Spleen (tissue), 11 donors: ENCODE measurements around the gene MUC4. TPM values are rescaled to one million over a fixed set of nuclear protein-coding genes. Genes with fewer than 3 reads are reported as not detected.

ENCODE experiments used
- DNase-seq: peaks from one replicate; pipeline ENCODE4 v3.0.0-alpha.2; 2020
- H3K27ac ChIP-seq, 8 donors: fragments of 200-600 bp; sonication (generic) in 7 of 8; 1 replicate in 4 of 8; 2 replicates in 4 of 8; pipeline versions ENCODE4 v1.5.0 to v1.8.0; 2016 to 2021; ENCODE audit warnings: inconsistent platforms in 4 of 8, mild to moderate bottlenecking in 4 of 8, moderate library complexity in 1 of 8
- H3K27me3 ChIP-seq, 7 donors: fragments of 200-600 bp; sonication (generic) in 6 of 7; replicated peaks in 1 of 7; 1 replicate in 4 of 7; 2 replicates in 3 of 7; pipeline versions ENCODE4 v1.5.0 to v1.8.0; 2016 to 2021; ENCODE audit warnings: inconsistent platforms in 3 of 7, mild to moderate bottlenecking in 1 of 7
- H3K36me3 ChIP-seq, 6 donors: fragments of 200-600 bp; sonication (generic) in 5 of 6; 1 replicate in 4 of 6; 2 replicates in 2 of 6; pipeline versions ENCODE4 v1.5.0 to v1.8.0; 2016 to 2021; ENCODE audit warnings: inconsistent platforms in 2 of 6
- H3K4me1 ChIP-seq, 6 donors: fragments of 200-600 bp; sonication (generic) in 5 of 6; 1 replicate in 3 of 6; 2 replicates in 3 of 6; pipeline versions ENCODE4 v1.5.0 to v1.8.0; 2016 to 2021; ENCODE audit warnings: inconsistent platforms in 3 of 6
- H3K4me3 ChIP-seq, 8 donors: fragments of 200-600 bp; sonication (generic) in 7 of 8; 1 replicate in 4 of 8; 2 replicates in 4 of 8; pipeline versions ENCODE4 v1.5.0 to v1.8.0; 2016 to 2021; ENCODE audit warnings: inconsistent platforms in 4 of 8, mild to moderate bottlenecking in 4 of 8, moderate library complexity in 2 of 8
- H3K9me3 ChIP-seq, 8 donors: fragments of 200-600 bp; sonication (generic) in 7 of 8; 1 replicate in 4 of 8; 2 replicates in 4 of 8; pipeline versions ENCODE4 v1.5.0 to v1.8.0; 2016 to 2021; ENCODE audit warnings: inconsistent platforms in 4 of 8
- CTCF ChIP-seq, 11 experiments: fragments of 200-600 bp in 7 of 11; fragments of 450-650 bp in 4 of 11; sonication (generic) in 4 of 11; IDR thresholded peaks in 8 of 11; conservative IDR thresholded peaks in 3 of 11; 1 replicate in 7 of 11; 2 replicates in 4 of 11; pipeline versions ENCODE4 v1.4.0 to v1.8.0; 2016 to 2021; ENCODE audit warnings: antibody characterized with exemption in 11 of 11, inconsistent platforms in 4 of 11, mild to moderate bottlenecking in 1 of 11
- POLR2A ChIP-seq, 3 donors: fragments of 450-650 bp; IDR thresholded peaks; one replicate each; pipeline ENCODE4 v1.5.1; 2017; ENCODE audit warnings: antibody characterized with exemption in 3 of 3, mild to moderate bottlenecking in 1 of 3
- POLR2AphosphoS5 ChIP-seq, 3 donors: sonication (generic); formaldehyde crosslinking; IDR thresholded peaks; one replicate each; pipeline ENCODE4 v1.5.1; 2017; ENCODE audit warnings: antibody characterized with exemption in 3 of 3
- WGBS, 5 donors: extraction: QIAGEN DNeasy Blood & Tissue Kit in 3 of 5; methylation state at CpG; one replicate each; pipeline versions ENCODE4 v1.1.5 to v1.1.7; 2013 to 2018; 5-methylcytosine and 5-hydroxymethylcytosine counted together
- intact Hi-C: fragments of 100-400 bp; cut with DNase I; formaldehyde crosslinking; loops from one replicate; pipeline ENCODE4 v1.15.0; 2023; ENCODE audit warnings: low total_unique reads
- polyA plus RNA-seq, 3 donors: library from polyadenylated mRNA; stranded (reverse); fragments of 200-250 nt; gene quantifications; one replicate each; pipeline ENCODE4 v1.2.1, GENCODE V29; 2013
- total RNA-seq, 7 donors: library from RNA; depleted of rRNA in 3 of 7; stranded (reverse); fragments of >200 nt in 3 of 7; fragmentation: NEBNext Ultra II Directional in 4 of 7; extraction: Animal tissue kit (Norgen Biotek cat#: 25700) in 4 of 7; gene quantifications; one replicate each; pipeline versions ENCODE4 v1.1.0 to v1.2.1, GENCODE V29; 2016 to 2021
- donor health status: healthy with polysubstance abuse.
- donor health status: DM: no; HTN: no; CAD: no; lungs with moderate emphysema.
- donor health status: DM: no; HTN: no; CAD: no.
- donor health status: Bipolar disorder and iron deficiency.
- donor health status: healthy.
- donor health status: DM: no; HTN: no; CAD: no.
- donor health status: DM: yes; HTN: yes; CAD: no.

MUC4 gene
- total and polyA plus RNA-seq, 10 donors = 0.02 to 0.03 TPM; not detected in 8

DNA sequence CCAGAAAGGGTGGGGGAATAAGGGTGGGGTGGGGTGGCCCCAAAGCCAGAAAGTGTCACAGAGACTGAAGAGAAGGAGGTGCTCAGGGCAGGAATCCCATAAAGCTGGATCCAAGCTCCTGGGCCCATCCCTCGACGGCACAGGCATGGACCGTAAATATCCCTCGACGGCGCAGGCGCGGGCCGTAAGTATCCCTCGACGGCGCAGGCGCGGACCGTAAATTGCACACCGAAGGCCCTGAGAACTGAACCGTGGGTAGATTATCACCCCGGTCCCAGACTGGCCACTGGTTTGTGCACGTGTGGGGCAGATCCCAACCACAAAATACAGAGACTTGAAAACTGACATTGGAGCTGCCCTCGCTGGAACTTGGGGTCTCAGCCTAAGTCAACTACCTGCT lies 41.3 kb upstream of the MUC4 start:
- intact Hi-C loops = loop anchor here (10.0 kb wide), 1 partner anchor 152 kb away; no protein-coding TSS in a partner anchor
- TF ChIP-seq CTCF (IDR thresholded peaks at IDR 0.05 in 8 of 11, conservative IDR thresholded peaks at IDR 0.05 in 3 of 11) (no peak), POLR2AphosphoS5 (IDR thresholded peaks at IDR 0.05) (no peak), POLR2A (IDR thresholded peaks at IDR 0.05) (no peak)
- Histone ChIP-seq H3K9me3 (no peaks in the 10 kb centered on the region), H3K4me1 (peaks cover 0 to 11% (median 9%) of the 10 kb centered on the region in 6 donors), H3K36me3 (no peaks in the 10 kb centered on the region), H3K27me3 (peaks cover 0 to 35% (median 0%) of the 10 kb centered on the region in 7 donors), H3K4me3 (no peak overlapping the region), H3K27ac (no peak overlapping the region)
- 92 to 96% (median 95%) methylated on average over 20 of the region's 20 CpGs for WGBS, 5 donors
- no peak for DNase-seq

- 16 to 25% (median 20%) methylated on average over 31 of the region's 31 CpGs for WGBS, 5 donors
- no peak overlapping the region for H3K27ac ChIP-seq
- H3K4me3 ChIP-seq = peak overlapping the region in 1 of 8 donors; percentile 40
- peak; percentile 87 for DNase-seq
- no peaks in the 10 kb centered on the region for H3K9me3 ChIP-seq
- intact Hi-C loops = loop anchor here (10.0 kb wide), 1 partner anchor 154 kb away; no protein-coding TSS in a partner anchor
- peaks cover 0 to 23% (median 0%) of the 10 kb centered on the region in 7 donors for H3K27me3 ChIP-seq
- H3K36me3 ChIP-seq = no peaks in the 10 kb centered on the region
- peaks cover 0 to 11% (median 9%) of the 10 kb centered on the region in 6 donors for H3K4me1 ChIP-seq
- TF ChIP-seq POLR2AphosphoS5 (IDR thresholded peaks at IDR 0.05) (peak in 2 of 3 donors; percentile 41 to 73), POLR2A (IDR thresholded peaks at IDR 0.05) (no peak), CTCF (IDR thresholded peaks at IDR 0.05 in 8 of 11, conservative IDR thresholded peaks at IDR 0.05 in 3 of 11) (peak; percentile 100)
Observed at GRCh38 chr3:195850857-195851543, 39.3 kb upstream of the MUC4 start.

- TF ChIP-seq CTCF (IDR thresholded peaks at IDR 0.05 in 8 of 11, conservative IDR thresholded peaks at IDR 0.05 in 3 of 11) (peak in 4 of 11 experiments; percentile 7 to 87 (median 76)), POLR2A (IDR thresholded peaks at IDR 0.05) (no peak)
- whole genome bisulfite sequencing, 5 donors = 83 to 90% (median 88%) methylated on average over 46 to 53 of the region's 53 CpGs
Observed at GRCh38 chr3:195849322-195850074, 37.8 kb upstream of the MUC4 start.

More at GRCh38 chr3:195849322-195850074, 37.8 kb upstream of the MUC4 start:
- no peak overlapping the region for H3K4me3 ChIP-seq
- no peaks in the 10 kb centered on the region for H3K36me3 ChIP-seq
- peaks cover 0 to 23% (median 0%) of the 10 kb centered on the region in 7 donors for H3K27me3 ChIP-seq
- intact Hi-C loops = loop anchor here (10.0 kb wide), 1 partner anchor 155 kb away; no protein-coding TSS in a partner anchor
- H3K27ac ChIP-seq = no peak overlapping the region
- H3K4me1 ChIP-seq = peaks cover 0 to 11% (median 9%) of the 10 kb centered on the region in 6 donors
- H3K9me3 ChIP-seq = no peaks in the 10 kb centered on the region
- DNase-seq = peak; percentile 94
